Stimulated activated CD4-positive, alpha-beta T cell treated with anti-CD3 and anti-CD28 coated beads, Interleukin-12 subunit alpha, Interleukin-12 subunit beta, amount 100 ng/mL, for 4 hours (primary cell): ENCODE data around the gene ZNF581.

ENCODE experiments used
- DNase-seq: peaks from one replicate; pipeline ENCODE4 v3.0.0-alpha.2; 2020

ZNF581 gene

GRCh38 chr19:55683449-55684261 is 40.2 kb downstream of the ZNF581 start:
- DNase-seq = no peak

- DNase-seq = no peak
Measured at GRCh38 chr19:55684946-55685681, 41.7 kb downstream of the ZNF581 start.

GRCh38 chr19:55685776-55686175 is 42.3 kb downstream of the ZNF581 start:
- no peak for DNase-seq

GRCh38 chr19:55686311-55687050 is 43.0 kb downstream of the ZNF581 start:
- no peak for DNase-seq

- no peak for DNase-seq
Measured at GRCh38 chr19:55687281-55688201, 44.1 kb downstream of the ZNF581 start.

- no peak for DNase-seq
Measured at GRCh38 chr19:55688422-55689218, 45.2 kb downstream of the ZNF581 start.

GRCh38 chr19:55689411-55690108 is 46.1 kb downstream of the ZNF581 start:
- no peak for DNase-seq

GRCh38 chr19:55690109-55690768 is 46.8 kb downstream of the ZNF581 start:
- no peak for DNase-seq

- DNase-seq = no peak
Measured at GRCh38 chr19:55690769-55691545, 47.5 kb downstream of the ZNF581 start.

GRCh38 chr19:55691561-55692481 is 48.4 kb downstream of the ZNF581 start:
- no peak for DNase-seq

GRCh38 chr19:55692681-55693081 is 49.2 kb downstream of the ZNF581 start:
- no peak for DNase-seq

- no peak for DNase-seq
Measured at GRCh38 chr19:55693336-55693974, 50.0 kb downstream of the ZNF581 start.

GRCh38 chr19:55694241-55694655 is 50.8 kb downstream of the ZNF581 start:
- DNase-seq = no peak

GRCh38 chr19:55694656-55695491 is 51.4 kb downstream of the ZNF581 start:
- no peak for DNase-seq
